Measurements from ENCODE around the gene KCNJ18. TPM values are rescaled to one million over a fixed set of nuclear protein-coding genes. Genes with fewer than 3 reads are reported as not detected.
"Not testable (repeated sequence)": the region's sequence is repeated elsewhere in the genome, so short reads cannot be mapped to it uniquely, and the experiment has no call there.

KCNJ18 gene
- total RNA-seq, 1 experiment from 2014 or later, result not detected

- H3K9me3 ChIP-seq (ENCODE audit: control insufficient read depth, low read depth, low read length), result peaks cover 20% of the 10 kb centered on the region
- not testable (repeated sequence) for H3K4me3 Mint-ChIP-seq; H3K4ac ChIP-seq (ENCODE audit: low read depth, low read length); H3K79me1 ChIP-seq (ENCODE audit: insufficient read depth, low read depth, low read length, poor library complexity, severe bottlenecking); H2AFZ ChIP-seq (ENCODE audit: low read length); H3K14ac ChIP-seq (ENCODE audit: insufficient read depth, low read length); H3K27ac Mint-ChIP-seq; H3K27ac ChIP-seq (ENCODE audit: insufficient read length, low read depth, low read length); H3K4me2 ChIP-seq (ENCODE audit: insufficient read depth, insufficient read length, low read length); H2BK15ac ChIP-seq (ENCODE audit: low read depth, low read length); H3K56ac ChIP-seq (ENCODE audit: insufficient read length, low read depth, low read length); H3K9ac ChIP-seq (ENCODE audit: extremely low read depth, insufficient read length, low read length); H2BK120ac ChIP-seq (ENCODE audit: low read depth, low read length, poor library complexity, severe bottlenecking); H3K23ac ChIP-seq (ENCODE audit: insufficient read length, low read depth, low read length); H3K18ac ChIP-seq (ENCODE audit: insufficient read length, low read depth, low read length); H4K8ac ChIP-seq (replicated peaks; ENCODE audit: insufficient read length, low read depth, low read length); H2AK5ac ChIP-seq (ENCODE audit: insufficient read length, low read length); H3T11ph ChIP-seq (ENCODE audit: low read length); H2BK5ac ChIP-seq (ENCODE audit: insufficient read length, low read length); H4K20me1 ChIP-seq (ENCODE audit: control insufficient read depth, insufficient read depth, insufficient read length); H2BK20ac ChIP-seq (ENCODE audit: low read depth, low read length, poor library complexity, severe bottlenecking); H3K79me2 ChIP-seq (ENCODE audit: insufficient read depth, low read length); H3K4me1 Mint-ChIP-seq; H3K27me3 Mint-ChIP-seq (ENCODE audit: low read depth); H2BK12ac ChIP-seq (ENCODE audit: insufficient read length, low read depth, low read length); H4K5ac ChIP-seq (ENCODE audit: insufficient read length, low read depth, low read length); H4K91ac ChIP-seq (ENCODE audit: insufficient read length, low read depth, low read length); H3K23me2 ChIP-seq (ENCODE audit: insufficient read length, low read depth, low read length, poor library complexity, severe bottlenecking); H3K27me3 ChIP-seq (ENCODE audit: insufficient read depth, low read length); DNase-seq; H3K4me1 ChIP-seq (ENCODE audit: insufficient read depth, low read length)
- Mint-ChIP-seq H3K36me3 (ENCODE audit: insufficient read depth in 1 of 3, low read depth in 3 of 3) (peaks cover 1 to 12% (median 7%) of the 10 kb centered on the region in 3 experiments; a peak in 5 of 7 replicates), H3K9me3 (peaks cover 37 to 38% of the 10 kb centered on the region in 2 experiments)
- WGBS (ENCODE audit: extremely low coverage, insufficient read length, low lambda C conversion rate), result no CpG with 5 or more reads among the region's 6 CpGs
Measured at GRCh38 chr17:21741520-21741919, 49.2 kb downstream of the KCNJ18 start.
